HFFc6 (cell line): ENCODE data around the gene ZNF770. TPM values are rescaled to one million over a fixed set of nuclear protein-coding genes. Genes with fewer than 3 reads are reported as not detected.
"Not testable (repeated sequence)": the region's sequence is repeated elsewhere in the genome, so short reads cannot be mapped to it uniquely, and the experiment has no call there.

Source experiments
- DNase-seq: peaks from one replicate; pipeline ENCODE4 v3.0.0-alpha.2; 2018
- H3K27ac Mint-ChIP-seq: 2 replicates; pipeline ENCODE4 v1.8.0; 2020; ENCODE audit warnings: mild to moderate bottlenecking, mixed read lengths
- H3K27me3 Mint-ChIP-seq: 2 replicates; pipeline ENCODE4 v1.8.0; 2021; ENCODE audit warnings: mild to moderate bottlenecking, moderate library complexity, mixed read lengths; ENCODE audit not compliant: insufficient read depth
- H3K36me3 Mint-ChIP-seq: 2 replicates; pipeline ENCODE4 v1.8.0; 2021; ENCODE audit warnings: low read depth, mixed read lengths
- H3K4me1 Mint-ChIP-seq: 2 replicates; pipeline ENCODE4 v1.8.0; 2020; ENCODE audit warnings: low read depth, mixed read lengths
- H3K4me3 Mint-ChIP-seq: 2 replicates; pipeline ENCODE4 v1.8.0; 2020; ENCODE audit warnings: mild to moderate bottlenecking, moderate library complexity, mixed read lengths
- H3K9me3 Mint-ChIP-seq: 2 replicates; pipeline ENCODE4 v1.8.0; 2020; ENCODE audit warnings: mild to moderate bottlenecking, mixed read lengths
- CTCF ChIP-seq: fragments of 200-600 bp; sonication (generic); IDR thresholded peaks from 2 replicates; pipeline ENCODE4 v1.5.0; 2021; ENCODE audit warnings: antibody characterized with exemption, mild to moderate bottlenecking
- total RNA-seq, 6 experiments: library from RNA; stranded (reverse); fragmentation: NEBNext Ultra II Directional; extraction: Animal tissue kit (Norgen Biotek cat#: 25700); gene quantifications; 2 replicates in 1 of 6; 3 replicates in 5 of 6; pipeline ENCODE4 v1.2.3, GENCODE V29; 2021

ZNF770 gene
- total RNA-seq, 6 experiments from 2014 or later, result 25.5 to 35.2 (median 30.4) TPM

GRCh38 chr15:34953851-34954250 is 34.2 kb downstream of the ZNF770 start:
- Mint-ChIP-seq H3K36me3 (peaks cover 11% of the 10 kb centered on the region), H3K4me1 (peaks cover 18% of the 10 kb centered on the region), H3K4me3 (no peak overlapping the region), H3K27me3 (no peaks in the 10 kb centered on the region), H3K27ac (no peak overlapping the region), H3K9me3 (no peaks in the 10 kb centered on the region)
- TF ChIP-seq CTCF, result no peak
- DNase-seq, result no peak

GRCh38 chr15:34952481-34952880 is 35.6 kb downstream of the ZNF770 start:
- TF ChIP-seq CTCF, result no peak
- no peaks in the 10 kb centered on the region for H3K9me3 Mint-ChIP-seq
- DNase-seq, result no peak
- H3K4me1 Mint-ChIP-seq, result peaks cover 18% of the 10 kb centered on the region
- H3K27ac Mint-ChIP-seq, result peak overlapping the region; percentile 18; the same call in 1 of the 2 replicates
- no peak overlapping the region for H3K4me3 Mint-ChIP-seq
- no peaks in the 10 kb centered on the region for H3K27me3 Mint-ChIP-seq
- peaks cover 20% of the 10 kb centered on the region for H3K36me3 Mint-ChIP-seq

- Mint-ChIP-seq H3K4me3 (no peak overlapping the region), H3K27ac (peak overlapping the region; percentile 18; the same call in 1 of the 2 replicates), H3K9me3 (no peaks in the 10 kb centered on the region), H3K4me1 (peaks cover 18% of the 10 kb centered on the region), H3K36me3 (peaks cover 21% of the 10 kb centered on the region), H3K27me3 (no peaks in the 10 kb centered on the region)
- TF ChIP-seq CTCF, result no peak
- DNase-seq, result peak; percentile 13
Observed at GRCh38 chr15:34951993-34952392, 36.1 kb downstream of the ZNF770 start.

GRCh38 chr15:34944936-34945335 is 43.2 kb downstream of the ZNF770 start:
- Mint-ChIP-seq H3K27me3 (no peaks in the 10 kb centered on the region), H3K27ac (no peak overlapping the region), H3K4me3 (no peak overlapping the region), H3K36me3 (peaks cover 17% of the 10 kb centered on the region), H3K9me3 (no peaks in the 10 kb centered on the region), H3K4me1 (peaks cover 9% of the 10 kb centered on the region; the same call in 1 of the 2 replicates)
- TF ChIP-seq CTCF, result no peak
- DNase-seq, result no peak

GRCh38 chr15:34943711-34944110 is 44.4 kb downstream of the ZNF770 start:
- Mint-ChIP-seq H3K4me1 (peaks cover 9% of the 10 kb centered on the region; the same call in 1 of the 2 replicates), H3K27ac (no peak overlapping the region), H3K4me3 (no peak overlapping the region), H3K27me3 (no peaks in the 10 kb centered on the region), H3K9me3 (no peaks in the 10 kb centered on the region), H3K36me3 (peaks cover 21% of the 10 kb centered on the region)
- DNase-seq, result no peak
- no peak for TF ChIP-seq CTCF

- DNase-seq, H3K9me3 Mint-ChIP-seq, H3K4me1 Mint-ChIP-seq, H3K27me3 Mint-ChIP-seq, H3K4me3 Mint-ChIP-seq, H3K27ac Mint-ChIP-seq: not testable (repeated sequence)
- peaks cover 19% of the 10 kb centered on the region for H3K36me3 Mint-ChIP-seq
Observed at GRCh38 chr15:34943264-34943663, 44.8 kb downstream of the ZNF770 start.
